HG03108 (cell line): ENCODE results near the gene MOV10.

Experiments used
- ATAC-seq: cut with Tn5 transposase; IDR thresholded peaks from one replicate; pipeline ENCODE4 v1.9.1; 2021; ENCODE audit warnings: moderate library complexity; ENCODE audit not compliant: unreplicated experiment

The MOV10 gene

GRCh38 chr1:112674986-112675727 is 698 bp downstream of the MOV10 start:
- peak; percentile 32 for ATAC-seq

GRCh38 chr1:112675728-112676381 is 1.4 kb downstream of the MOV10 start:
- no peak for ATAC-seq

- no peak for ATAC-seq
These were observed 2.1 kb downstream of the MOV10 start for GRCh38 chr1:112676543-112676942.

- ATAC-seq = no peak
These were observed 3.0 kb downstream of the MOV10 start for GRCh38 chr1:112677501-112677900.

GRCh38 chr1:112678605-112679004 is 4.1 kb downstream of the MOV10 start:
- ATAC-seq = no peak

- no peak for ATAC-seq
These were observed 11.5 kb downstream of the MOV10 start for GRCh38 chr1:112685913-112686312.

- ATAC-seq = no peak
These were observed 12.0 kb downstream of the MOV10 start for GRCh38 chr1:112686417-112686816.

GRCh38 chr1:112686835-112687234 is 12.4 kb downstream of the MOV10 start:
- ATAC-seq = no peak

GRCh38 chr1:112687361-112687760 is 12.9 kb downstream of the MOV10 start:
- ATAC-seq = no peak

- no peak for ATAC-seq
These were observed 13.5 kb downstream of the MOV10 start for GRCh38 chr1:112687785-112688496.

GRCh38 chr1:112688781-112689193 is 14.3 kb downstream of the MOV10 start:
- no peak for ATAC-seq

GRCh38 chr1:112689196-112689841 is 14.9 kb downstream of the MOV10 start:
- no peak for ATAC-seq

- no peak for ATAC-seq
These were observed 15.4 kb downstream of the MOV10 start for GRCh38 chr1:112689842-112690237.

GRCh38 chr1:112692681-112693080 is 18.2 kb downstream of the MOV10 start:
- ATAC-seq = no peak

GRCh38 chr1:112693821-112694220 is 19.4 kb downstream of the MOV10 start:
- no peak for ATAC-seq

- no peak for ATAC-seq
These were observed 20.0 kb downstream of the MOV10 start for GRCh38 chr1:112694363-112694929.

GRCh38 chr1:112695276-112695675 is 20.8 kb downstream of the MOV10 start:
- ATAC-seq = no peak

- no peak for ATAC-seq
These were observed 22.3 kb downstream of the MOV10 start for GRCh38 chr1:112696578-112697314.

- ATAC-seq = no peak
These were observed 23.3 kb downstream of the MOV10 start for GRCh38 chr1:112697781-112698201.
